Measurements from ENCODE around the gene TOMM20.
A peak's percentile ranks its signal among the peaks of the same experiment; 100 is the strongest.

DNA sequence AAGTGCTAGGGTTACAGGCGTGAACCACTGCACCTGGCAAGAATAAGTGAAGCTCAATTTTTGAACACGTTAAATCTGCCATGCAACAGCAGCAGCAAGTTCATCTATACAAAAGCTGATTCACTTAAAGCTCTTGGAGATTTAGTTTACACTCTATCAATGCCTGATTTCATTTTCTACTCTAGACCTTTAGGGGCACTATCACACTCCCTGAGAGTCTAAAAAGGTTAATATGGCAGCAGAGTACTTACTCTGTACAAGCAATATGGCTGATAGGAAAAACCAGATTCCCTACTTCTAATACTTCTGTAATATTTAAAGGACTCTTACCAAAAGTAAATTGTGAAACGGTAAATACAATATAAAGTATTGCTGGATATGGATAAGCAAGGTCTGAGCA lies 27.6 kb upstream of the TOMM20 start:
- TF ChIP-seq, protein P1, sequence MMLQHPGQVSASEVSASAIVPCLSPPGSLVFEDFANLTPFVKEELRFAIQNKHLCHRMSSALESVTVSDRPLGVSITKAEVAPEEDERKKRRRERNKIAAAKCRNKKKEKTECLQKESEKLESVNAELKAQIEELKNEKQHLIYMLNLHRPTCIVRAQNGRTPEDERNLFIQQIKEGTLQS (IDR thresholded peaks at IDR 0.05) = no peak
- TF ChIP-seq EZH2 (IDR thresholded peaks at IDR 0.05) = no peak
- TF ChIP-seq, protein P2, sequence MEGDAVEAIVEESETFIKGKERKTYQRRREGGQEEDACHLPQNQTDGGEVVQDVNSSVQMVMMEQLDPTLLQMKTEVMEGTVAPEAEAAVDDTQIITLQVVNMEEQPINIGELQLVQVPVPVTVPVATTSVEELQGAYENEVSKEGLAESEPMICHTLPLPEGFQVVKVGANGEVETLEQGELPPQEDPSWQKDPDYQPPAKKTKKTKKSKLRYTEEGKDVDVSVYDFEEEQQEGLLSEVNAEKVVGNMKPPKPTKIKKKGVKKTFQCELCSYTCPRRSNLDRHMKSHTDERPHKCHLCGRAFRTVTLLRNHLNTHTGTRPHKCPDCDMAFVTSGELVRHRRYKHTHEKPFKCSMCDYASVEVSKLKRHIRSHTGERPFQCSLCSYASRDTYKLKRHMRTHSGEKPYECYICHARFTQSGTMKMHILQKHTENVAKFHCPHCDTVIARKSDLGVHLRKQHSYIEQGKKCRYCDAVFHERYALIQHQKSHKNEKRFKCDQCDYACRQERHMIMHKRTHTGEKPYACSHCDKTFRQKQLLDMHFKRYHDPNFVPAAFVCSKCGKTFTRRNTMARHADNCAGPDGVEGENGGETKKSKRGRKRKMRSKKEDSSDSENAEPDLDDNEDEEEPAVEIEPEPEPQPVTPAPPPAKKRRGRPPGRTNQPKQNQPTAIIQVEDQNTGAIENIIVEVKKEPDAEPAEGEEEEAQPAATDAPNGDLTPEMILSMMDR (IDR thresholded peaks at IDR 0.05 in 2 of 3, conservative IDR thresholded peaks at IDR 0.05 in 1 of 3; ENCODE audit: borderline replicate concordance in 1 of 3, insufficient read depth in 1 of 3, low read depth in 2 of 3, low read length in 2 of 3) = 0 out of 6 replicates have a peak, but pooled peaks of 1 of the 3 experiments have one; percentile 9
- TF ChIP-seq POLR2AphosphoS5 (IDR thresholded peaks at IDR 0.05; ENCODE audit: low read depth, low read length) = no peak
- TF ChIP-seq RAD21 (IDR thresholded peaks at IDR 0.05; ENCODE audit: low read depth) = peak; percentile 5; the same call in 1 of the 2 replicates
- no peak for TF ChIP-seq JUND (IDR thresholded peaks at IDR 0.05)
- TF ChIP-seq TCF7L2 (IDR thresholded peaks at IDR 0.05; ENCODE audit: borderline replicate concordance, extremely low read depth, insufficient read depth, insufficient read length) = no peak
- TF ChIP-seq, protein P3, sequence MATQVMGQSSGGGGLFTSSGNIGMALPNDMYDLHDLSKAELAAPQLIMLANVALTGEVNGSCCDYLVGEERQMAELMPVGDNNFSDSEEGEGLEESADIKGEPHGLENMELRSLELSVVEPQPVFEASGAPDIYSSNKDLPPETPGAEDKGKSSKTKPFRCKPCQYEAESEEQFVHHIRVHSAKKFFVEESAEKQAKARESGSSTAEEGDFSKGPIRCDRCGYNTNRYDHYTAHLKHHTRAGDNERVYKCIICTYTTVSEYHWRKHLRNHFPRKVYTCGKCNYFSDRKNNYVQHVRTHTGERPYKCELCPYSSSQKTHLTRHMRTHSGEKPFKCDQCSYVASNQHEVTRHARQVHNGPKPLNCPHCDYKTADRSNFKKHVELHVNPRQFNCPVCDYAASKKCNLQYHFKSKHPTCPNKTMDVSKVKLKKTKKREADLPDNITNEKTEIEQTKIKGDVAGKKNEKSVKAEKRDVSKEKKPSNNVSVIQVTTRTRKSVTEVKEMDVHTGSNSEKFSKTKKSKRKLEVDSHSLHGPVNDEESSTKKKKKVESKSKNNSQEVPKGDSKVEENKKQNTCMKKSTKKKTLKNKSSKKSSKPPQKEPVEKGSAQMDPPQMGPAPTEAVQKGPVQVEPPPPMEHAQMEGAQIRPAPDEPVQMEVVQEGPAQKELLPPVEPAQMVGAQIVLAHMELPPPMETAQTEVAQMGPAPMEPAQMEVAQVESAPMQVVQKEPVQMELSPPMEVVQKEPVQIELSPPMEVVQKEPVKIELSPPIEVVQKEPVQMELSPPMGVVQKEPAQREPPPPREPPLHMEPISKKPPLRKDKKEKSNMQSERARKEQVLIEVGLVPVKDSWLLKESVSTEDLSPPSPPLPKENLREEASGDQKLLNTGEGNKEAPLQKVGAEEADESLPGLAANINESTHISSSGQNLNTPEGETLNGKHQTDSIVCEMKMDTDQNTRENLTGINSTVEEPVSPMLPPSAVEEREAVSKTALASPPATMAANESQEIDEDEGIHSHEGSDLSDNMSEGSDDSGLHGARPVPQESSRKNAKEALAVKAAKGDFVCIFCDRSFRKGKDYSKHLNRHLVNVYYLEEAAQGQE (IDR thresholded peaks at IDR 0.05; ENCODE audit: low read depth) = no peak
- TF ChIP-seq EZH2phosphoT487 (IDR thresholded peaks at IDR 0.05; ENCODE audit: borderline replicate concordance) = no peak
